CD4-positive, alpha-beta T cell (primary cell): ENCODE data around the gene ARPC1A. TPM values are rescaled to one million over a fixed set of nuclear protein-coding genes. Genes with fewer than 3 reads are reported as not detected.

ENCODE experiments used
- ATAC-seq: fragments of 200-7000 bp; cut with Tn5 transposase; one replicate; pipeline ENCODE4 v1.10.0; 2022; ENCODE audit warnings: mild to moderate bottlenecking; ENCODE audit not compliant: poor library complexity
- CTCF ChIA-PET: fragments of 350-600 bp; sonication (Branson Sonifier 250); formaldehyde crosslinking; loops from one replicate; lab custom pipeline; 2021; ENCODE audit warnings: antibody characterized with exemption, inconsistent platforms; lab: Charles Lee
- POLR2A ChIA-PET: fragments of 350-600 bp; sonication (Branson Sonifier 250); formaldehyde crosslinking; loops from one replicate; lab custom pipeline; 2021; ENCODE audit warnings: antibody characterized with exemption, inconsistent platforms; lab: Charles Lee
- DNase-seq, 14 experiments: peaks; one replicate each; pipeline ENCODE4 v3.0.0-alpha.2; 2013 to 2020; ENCODE audit warnings: mixed read lengths in 2 of 14
- H3K27ac ChIP-seq, 2 donors: one replicate each; pipeline versions ENCODE4 v1.5.1 to v1.7.0; 2013; ENCODE audit warnings: low read length in 2 of 2, low read depth in 1 of 2, mild to moderate bottlenecking in 1 of 2
- H3K27me3 ChIP-seq, 2 experiments: 1 replicate in 1 of 2; 2 replicates in 1 of 2; pipeline versions ENCODE4 v1.6.1 to v1.7.0; 2013; ENCODE audit warnings: low read length in 2 of 2, control low read depth in 1 of 2, mild to moderate bottlenecking in 1 of 2, moderate library complexity in 1 of 2; ENCODE audit not compliant: insufficient read depth in 2 of 2, control insufficient read depth in 1 of 2
- H3K36me3 ChIP-seq: one replicate; pipeline ENCODE4 v1.6.1; 2013; ENCODE audit warnings: low read length, control low read depth; ENCODE audit not compliant: insufficient read depth
- H3K4me1 ChIP-seq: one replicate; pipeline ENCODE4 v1.6.1; 2013; ENCODE audit warnings: low read length, control low read depth; ENCODE audit not compliant: insufficient read depth
- H3K4me3 ChIP-seq: one replicate; pipeline ENCODE4 v1.5.1; 2013; ENCODE audit warnings: mild to moderate bottlenecking, low read length, moderate library complexity
- H3K9me3 ChIP-seq, 2 experiments: 1 replicate in 1 of 2; 2 replicates in 1 of 2; pipeline versions ENCODE4 v1.6.1 to v1.7.0; 2013; ENCODE audit warnings: low read length in 2 of 2, mild to moderate bottlenecking in 2 of 2, control low read depth in 1 of 2, moderate library complexity in 1 of 2; ENCODE audit not compliant: control insufficient read depth in 1 of 2, insufficient read depth in 1 of 2
- H3K27ac Mint-ChIP-seq: one replicate; pipeline ENCODE4 v1.8.0; 2020; ENCODE audit warnings: mixed read lengths
- H3K27me3 Mint-ChIP-seq: one replicate; pipeline ENCODE4 v1.8.0; 2021; ENCODE audit warnings: mixed read lengths
- H3K36me3 Mint-ChIP-seq: one replicate; pipeline ENCODE4 v1.8.0; 2021; ENCODE audit warnings: low read depth, mixed read lengths
- H3K4me1 Mint-ChIP-seq: one replicate; pipeline ENCODE4 v1.8.0; 2021; ENCODE audit warnings: low read depth, mixed read lengths
- H3K4me3 Mint-ChIP-seq: one replicate; pipeline ENCODE4 v1.8.0; 2020; ENCODE audit warnings: mild to moderate bottlenecking, mixed read lengths
- H3K9me3 Mint-ChIP-seq: one replicate; pipeline ENCODE4 v1.8.0; 2020; ENCODE audit warnings: mixed read lengths
- intact Hi-C, 2 experiments: fragments of 100-400 bp; cut with DNase I in 1 of 2; cut with micrococcal nuclease in 1 of 2; formaldehyde crosslinking; loops; one replicate each; pipeline versions ENCODE4 v1.15.1 to v1.9.0; 2023 to 2025; cut with DNase I, micrococcal nuclease
- total RNA-seq, 174 experiments: library from RNA in 2 of 174; stranded (reverse) in 2 of 174; gene quantifications; one replicate each; pipeline ENCODE4 v1.2.3 and lab custom pipeline; 2021 to 2026
- TF ChIP-seq, protein P1 (sequence below): fragments of 200-600 bp; IDR thresholded peaks from one replicate; pipeline ENCODE4 v1.8.0; 2022; ENCODE audit warnings: antibody characterized with exemption, mild to moderate bottlenecking

Gene ARPC1A
- total RNA-seq, 2 experiments from 2014 or later, result 25.3 to 30.4 TPM

- Histone ChIP-seq H3K9me3 (no peaks in the 10 kb centered on the region), H3K4me1 (peaks cover 37% of the 10 kb centered on the region), H3K27ac (peak overlapping the region in 1 of 2 donors; percentile 94), H3K27me3 (no peaks in the 10 kb centered on the region), H3K4me3 (peak overlapping the region; percentile 74), H3K36me3 (peaks cover 31% of the 10 kb centered on the region)
- no peaks in the 10 kb centered on the region for H3K27me3 Mint-ChIP-seq
- H3K36me3 Mint-ChIP-seq, result peaks cover 22% of the 10 kb centered on the region
- intact Hi-C loops, result loop anchor here in 1 of 2 experiments (1.0 to 2.0 kb wide), 2 partner anchors 19 to 35 kb away; partner anchors contain the start of genes BUD31 and PDAP1
- H3K9me3 Mint-ChIP-seq, result no peaks in the 10 kb centered on the region
- peaks cover 21% of the 10 kb centered on the region for H3K4me1 Mint-ChIP-seq
- ATAC-seq (no peak), DNase-seq (no peak)
- ChIA-PET CTCF (interaction anchor here (2.2 kb wide), 1 partner anchor 34 kb away, joined by 7 read pairs; the partner anchor contains the start of genes BUD31 and PDAP1), POLR2A (interaction anchor here (0.6 to 4.8 kb wide), 4 partner anchors 19 to 36 kb away, joined by 4 to 37 read pairs (median 14); partner anchors contain the start of genes BUD31 and PDAP1)
- H3K4me3 Mint-ChIP-seq, result peak overlapping the region; percentile 89
- peak overlapping the region; percentile 81 for H3K27ac Mint-ChIP-seq
- TF ChIP-seq, protein P1, sequence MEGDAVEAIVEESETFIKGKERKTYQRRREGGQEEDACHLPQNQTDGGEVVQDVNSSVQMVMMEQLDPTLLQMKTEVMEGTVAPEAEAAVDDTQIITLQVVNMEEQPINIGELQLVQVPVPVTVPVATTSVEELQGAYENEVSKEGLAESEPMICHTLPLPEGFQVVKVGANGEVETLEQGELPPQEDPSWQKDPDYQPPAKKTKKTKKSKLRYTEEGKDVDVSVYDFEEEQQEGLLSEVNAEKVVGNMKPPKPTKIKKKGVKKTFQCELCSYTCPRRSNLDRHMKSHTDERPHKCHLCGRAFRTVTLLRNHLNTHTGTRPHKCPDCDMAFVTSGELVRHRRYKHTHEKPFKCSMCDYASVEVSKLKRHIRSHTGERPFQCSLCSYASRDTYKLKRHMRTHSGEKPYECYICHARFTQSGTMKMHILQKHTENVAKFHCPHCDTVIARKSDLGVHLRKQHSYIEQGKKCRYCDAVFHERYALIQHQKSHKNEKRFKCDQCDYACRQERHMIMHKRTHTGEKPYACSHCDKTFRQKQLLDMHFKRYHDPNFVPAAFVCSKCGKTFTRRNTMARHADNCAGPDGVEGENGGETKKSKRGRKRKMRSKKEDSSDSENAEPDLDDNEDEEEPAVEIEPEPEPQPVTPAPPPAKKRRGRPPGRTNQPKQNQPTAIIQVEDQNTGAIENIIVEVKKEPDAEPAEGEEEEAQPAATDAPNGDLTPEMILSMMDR, result no peak
Measured at GRCh38 chr7:99373091-99374066, 47.7 kb downstream of the ARPC1A start.

GRCh38 chr7:99374111-99375064 lies 48.7 kb downstream of the ARPC1A start, which contains the start of gene ARPC1B:
TSS of gene ARPC1B (plus strand) at chr7:99374730. CDS start at chr7:99385715, 10,985 bp downstream.
- peaks cover 47% of the 10 kb centered on the region for H3K4me1 ChIP-seq
- Mint-ChIP-seq H3K36me3 (peaks cover 29% of the 10 kb centered on the region), H3K27ac (peak within 1 kb of the TSS; percentile 95), H3K4me3 (peak within 1 kb of the TSS; percentile 93), H3K4me1 (peaks cover 27% of the 10 kb centered on the region), H3K27me3 (no peaks in the 10 kb centered on the region), H3K9me3 (no peaks in the 10 kb centered on the region)
- DNase-seq, result peak; percentile 63 to 95 (median 82)
- ATAC-seq, result peak; percentile 51
- TF ChIP-seq, protein P1, result no peak
- H3K27me3 ChIP-seq, result no peaks in the 10 kb centered on the region
- peaks cover 26% of the 10 kb centered on the region for H3K36me3 ChIP-seq
- CTCF ChIA-PET, result interaction anchor here (0.6 to 2.2 kb wide), 4 partner anchors 9 to 647 kb away, joined by 3 to 7 read pairs (median 4); partner anchors contain the start of genes BUD31 and PDAP1
- intact Hi-C loops, result loop anchor here in 1 of 2 experiments (1.0 to 2.0 kb wide), 2 partner anchors 18 to 34 kb away; partner anchors contain the start of genes BUD31 and PDAP1
- POLR2A ChIA-PET, result interaction anchor here (0.6 to 4.8 kb wide), 7 partner anchors 9 to 727 kb away, joined by 3 to 37 read pairs (median 4); partner anchors contain the start of genes AP4M1, BUD31, MCM7 and PDAP1
- H3K27ac ChIP-seq, result peak within 1 kb of the TSS; percentile 89 to 94
- H3K4me3 ChIP-seq, result peak within 1 kb of the TSS; percentile 74
- H3K9me3 ChIP-seq, result no peaks in the 10 kb centered on the region
